Ishikawa (cell line): ENCODE results near the gene ZDHHC24.

Experiments
- CEBPB ChIP-seq: IDR thresholded peaks from 2 replicates; pipeline ENCODE4 v1.6.1; 2012
- CREB1 ChIP-seq: IDR thresholded peaks from 2 replicates; pipeline ENCODE4 v1.6.1; 2012; ENCODE audit warnings: low read depth
- EGR1 ChIP-seq: IDR thresholded peaks from 2 replicates; pipeline ENCODE4 v1.6.1; 2012
- EP300 ChIP-seq: IDR thresholded peaks from 2 replicates; pipeline ENCODE4 v1.6.1; 2012; ENCODE audit warnings: borderline replicate concordance
- FOXM1 ChIP-seq: IDR thresholded peaks from 2 replicates; pipeline ENCODE4 v1.6.1; 2012; ENCODE audit warnings: low read depth, borderline replicate concordance
- MAX ChIP-seq: IDR thresholded peaks from 2 replicates; pipeline ENCODE4 v1.6.1; 2012
- NFIC ChIP-seq: IDR thresholded peaks from 2 replicates; pipeline ENCODE4 v1.6.1; 2012
- RAD21 ChIP-seq: IDR thresholded peaks from 2 replicates; pipeline ENCODE4 v1.6.1; 2012; ENCODE audit warnings: low read depth
- REST ChIP-seq: IDR thresholded peaks from 2 replicates; pipeline ENCODE4 v1.6.1; 2012; ENCODE audit warnings: low read depth, mild to moderate bottlenecking
- TAF1 ChIP-seq: IDR thresholded peaks from 2 replicates; pipeline ENCODE4 v1.6.1; 2012; ENCODE audit warnings: low read depth, mild to moderate bottlenecking
- TCF12 ChIP-seq: IDR thresholded peaks from 2 replicates; pipeline ENCODE4 v1.6.1; 2012; ENCODE audit warnings: low read depth
- TEAD4 ChIP-seq: IDR thresholded peaks from 2 replicates; pipeline ENCODE4 v1.6.1; 2012
- USF1 ChIP-seq: IDR thresholded peaks from 2 replicates; pipeline ENCODE4 v1.6.1; 2012
- YY1 ChIP-seq: IDR thresholded peaks from 2 replicates; pipeline ENCODE4 v1.6.1; 2012; ENCODE audit warnings: low read depth
- ZBTB7A ChIP-seq: IDR thresholded peaks from 2 replicates; pipeline ENCODE4 v1.6.1; 2012; ENCODE audit warnings: low read depth

The ZDHHC24 gene

GRCh38 chr11:66546966-66547661 lies 1.3 kb upstream of the ZDHHC24 start:
- TF ChIP-seq ZBTB7A (0 out of 2 replicates have a peak, but pooled peaks have one; percentile 30), NFIC (no peak)

- TF ChIP-seq TEAD4, result no peak
- no peak for TF ChIP-seq EGR1
- no peak; the same call in 1 of the 2 replicates for TF ChIP-seq ZBTB7A
- no peak for TF ChIP-seq EP300
- TF ChIP-seq CEBPB, result no peak
- TF ChIP-seq YY1, result 0 out of 2 replicates have a peak, but pooled peaks have one; percentile 10
- TF ChIP-seq FOXM1, result no peak
- no peak for TF ChIP-seq REST
These were observed 619 bp upstream of the ZDHHC24 start, which contains the start of gene ACTN3 for GRCh38 chr11:66546368-66546965. TSS of gene ACTN3 (plus strand) at chr11:66546903. CDS start at chr11:66546938, 35 bp downstream.

- no peak for TF ChIP-seq TEAD4
- no peak for TF ChIP-seq EGR1
- no peak for TF ChIP-seq NFIC
- no peak for TF ChIP-seq REST
- TF ChIP-seq FOXM1, result no peak
- TF ChIP-seq MAX, result no peak
- TF ChIP-seq CREB1, result no peak
These were observed 2.4 kb downstream of the ZDHHC24 start for GRCh38 chr11:66543263-66544107.

GRCh38 chr11:66542362-66542761 lies 3.5 kb downstream of the ZDHHC24 start:
- no peak for TF ChIP-seq USF1
- no peak for TF ChIP-seq RAD21
- TF ChIP-seq NFIC, result no peak

GRCh38 chr11:66541892-66542291 lies 4.0 kb downstream of the ZDHHC24 start:
- TF ChIP-seq NFIC, result no peak
- TF ChIP-seq RAD21, result no peak
- no peak for TF ChIP-seq TEAD4
- TF ChIP-seq ZBTB7A, result no peak
- TF ChIP-seq MAX, result no peak
- TF ChIP-seq CREB1, result no peak
- TF ChIP-seq EP300, result no peak
- TF ChIP-seq YY1, result no peak
- no peak for TF ChIP-seq USF1
- no peak for TF ChIP-seq TCF12
- no peak for TF ChIP-seq CEBPB
- no peak for TF ChIP-seq TAF1
- no peak for TF ChIP-seq FOXM1
- no peak for TF ChIP-seq REST
- TF ChIP-seq EGR1, result no peak
